Nephron progenitor cell (in vitro differentiated cells): ENCODE results near the gene PFAS.
A peak's percentile ranks its signal among the peaks of the same experiment; 100 is the strongest.

ENCODE experiments used
- DNase-seq: peaks from one replicate; pipeline ENCODE4 v3.0.0; 2021
- H3K27ac Mint-ChIP-seq: 2 replicates; pipeline ENCODE4 v1.8.0; 2021; ENCODE audit warnings: mild to moderate bottlenecking, moderate library complexity, mixed read lengths
- H3K27me3 Mint-ChIP-seq: 2 replicates; pipeline ENCODE4 v1.8.0; 2021; ENCODE audit warnings: mild to moderate bottlenecking, low read depth, mixed read lengths; ENCODE audit not compliant: poor library complexity
- H3K36me3 Mint-ChIP-seq: 2 replicates; pipeline ENCODE4 v1.8.0; 2021; ENCODE audit warnings: low read depth, mixed read lengths
- H3K4me1 Mint-ChIP-seq: 2 replicates; pipeline ENCODE4 v1.8.0; 2021; ENCODE audit warnings: mixed read lengths
- H3K4me3 Mint-ChIP-seq: 2 replicates; pipeline ENCODE4 v1.8.0; 2021; ENCODE audit warnings: mild to moderate bottlenecking, moderate library complexity, mixed read lengths
- H3K9me3 Mint-ChIP-seq: 2 replicates; pipeline ENCODE4 v1.8.0; 2021; ENCODE audit warnings: mild to moderate bottlenecking, moderate library complexity, mixed read lengths
- TF ChIP-seq, protein P1 (sequence below): fragments of 200-600 bp; sonication (generic); IDR thresholded peaks from 2 replicates; pipeline ENCODE4 v1.5.0; 2021; ENCODE audit warnings: antibody characterized with exemption

PFAS gene

DNA sequence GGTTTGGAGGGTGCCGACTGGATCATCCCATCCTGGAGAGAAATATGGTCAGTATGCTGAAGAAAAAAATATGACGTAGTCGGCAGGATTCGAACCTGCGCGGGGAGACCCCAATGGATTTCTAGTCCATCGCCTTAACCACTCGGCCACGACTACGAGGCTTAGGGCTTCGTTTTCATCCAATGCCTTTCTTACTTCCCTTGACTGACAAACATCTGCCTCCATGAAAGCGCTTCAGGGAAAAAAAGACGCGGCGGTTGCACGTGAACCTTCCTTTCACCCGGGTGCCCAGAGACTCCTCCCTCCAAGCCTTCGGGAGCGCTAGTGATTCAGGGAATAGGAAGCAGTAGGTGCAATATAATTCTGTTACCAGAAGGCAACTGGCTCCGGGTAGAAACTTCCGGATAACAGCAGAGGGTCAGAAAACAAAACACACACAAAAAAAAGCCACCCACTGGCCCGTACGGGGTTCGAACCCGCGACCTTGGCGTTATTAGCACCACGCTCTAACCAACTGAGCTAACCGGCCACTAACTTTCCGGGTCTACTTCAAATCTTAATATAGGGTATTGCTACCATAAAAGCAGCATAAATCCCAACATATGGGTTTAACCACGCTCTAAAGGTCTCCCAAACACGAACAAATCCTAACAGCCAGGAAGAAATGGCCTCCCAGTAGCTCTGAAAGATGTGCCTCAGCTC is 22.4 kb upstream of the PFAS start:
- Mint-ChIP-seq H3K9me3 (peaks cover 3% of the 10 kb centered on the region), H3K4me1 (peaks cover 34% of the 10 kb centered on the region), H3K4me3 (peak overlapping the region; percentile 87), H3K36me3 (peaks cover 35% of the 10 kb centered on the region), H3K27me3 (peaks cover 19% of the 10 kb centered on the region), H3K27ac (peak overlapping the region; percentile 97)
- peak; percentile 80 for DNase-seq
- TF ChIP-seq, protein P1, sequence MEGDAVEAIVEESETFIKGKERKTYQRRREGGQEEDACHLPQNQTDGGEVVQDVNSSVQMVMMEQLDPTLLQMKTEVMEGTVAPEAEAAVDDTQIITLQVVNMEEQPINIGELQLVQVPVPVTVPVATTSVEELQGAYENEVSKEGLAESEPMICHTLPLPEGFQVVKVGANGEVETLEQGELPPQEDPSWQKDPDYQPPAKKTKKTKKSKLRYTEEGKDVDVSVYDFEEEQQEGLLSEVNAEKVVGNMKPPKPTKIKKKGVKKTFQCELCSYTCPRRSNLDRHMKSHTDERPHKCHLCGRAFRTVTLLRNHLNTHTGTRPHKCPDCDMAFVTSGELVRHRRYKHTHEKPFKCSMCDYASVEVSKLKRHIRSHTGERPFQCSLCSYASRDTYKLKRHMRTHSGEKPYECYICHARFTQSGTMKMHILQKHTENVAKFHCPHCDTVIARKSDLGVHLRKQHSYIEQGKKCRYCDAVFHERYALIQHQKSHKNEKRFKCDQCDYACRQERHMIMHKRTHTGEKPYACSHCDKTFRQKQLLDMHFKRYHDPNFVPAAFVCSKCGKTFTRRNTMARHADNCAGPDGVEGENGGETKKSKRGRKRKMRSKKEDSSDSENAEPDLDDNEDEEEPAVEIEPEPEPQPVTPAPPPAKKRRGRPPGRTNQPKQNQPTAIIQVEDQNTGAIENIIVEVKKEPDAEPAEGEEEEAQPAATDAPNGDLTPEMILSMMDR: no peak

- Mint-ChIP-seq H3K4me1 (peaks cover 34% of the 10 kb centered on the region), H3K4me3 (peak overlapping the region; percentile 87), H3K27ac (peak overlapping the region; percentile 31), H3K9me3 (peaks cover 3% of the 10 kb centered on the region), H3K27me3 (peaks cover 18% of the 10 kb centered on the region), H3K36me3 (peaks cover 40% of the 10 kb centered on the region)
- TF ChIP-seq, protein P1: no peak
- no peak for DNase-seq
These were observed 21.9 kb upstream of the PFAS start for GRCh38 chr17:8227238-8227581.

DNA sequence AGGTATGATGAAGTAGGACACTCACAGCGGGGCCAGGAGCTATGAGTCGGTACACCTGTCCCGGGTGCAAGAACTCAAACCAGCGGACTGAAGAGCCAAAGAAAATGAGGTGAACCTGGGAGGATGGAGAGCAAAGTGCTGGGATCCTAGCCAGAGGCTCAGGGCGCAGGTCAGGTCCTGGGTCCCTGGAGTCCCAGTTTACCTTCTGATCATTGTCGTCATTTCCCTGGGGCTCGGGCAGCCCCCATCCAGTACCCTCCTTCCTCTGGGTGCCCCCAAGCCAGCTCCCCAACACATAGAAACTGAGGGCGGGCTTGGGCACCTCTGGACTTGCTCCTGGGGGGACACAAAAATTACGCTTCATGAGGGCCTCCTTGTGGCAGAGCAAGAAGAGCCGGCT is 17.4 kb upstream of the PFAS start:
- H3K4me3 Mint-ChIP-seq: no peak overlapping the region
- peaks cover 4% of the 10 kb centered on the region for H3K27me3 Mint-ChIP-seq
- no peak overlapping the region for H3K27ac Mint-ChIP-seq
- peaks cover 73% of the 10 kb centered on the region for H3K36me3 Mint-ChIP-seq
- TF ChIP-seq, protein P1: no peak
- H3K9me3 Mint-ChIP-seq: no peaks in the 10 kb centered on the region
- DNase-seq: no peak
- H3K4me1 Mint-ChIP-seq: peaks cover 10% of the 10 kb centered on the region

- Mint-ChIP-seq H3K9me3 (no peaks in the 10 kb centered on the region), H3K27ac (no peak overlapping the region), H3K27me3 (no peaks in the 10 kb centered on the region), H3K4me3 (no peak overlapping the region), H3K36me3 (peaks cover 73% of the 10 kb centered on the region), H3K4me1 (no peaks in the 10 kb centered on the region)
- TF ChIP-seq, protein P1: no peak
- DNase-seq: no peak
These were observed 14.5 kb upstream of the PFAS start for GRCh38 chr17:8234361-8235270.

DNA sequence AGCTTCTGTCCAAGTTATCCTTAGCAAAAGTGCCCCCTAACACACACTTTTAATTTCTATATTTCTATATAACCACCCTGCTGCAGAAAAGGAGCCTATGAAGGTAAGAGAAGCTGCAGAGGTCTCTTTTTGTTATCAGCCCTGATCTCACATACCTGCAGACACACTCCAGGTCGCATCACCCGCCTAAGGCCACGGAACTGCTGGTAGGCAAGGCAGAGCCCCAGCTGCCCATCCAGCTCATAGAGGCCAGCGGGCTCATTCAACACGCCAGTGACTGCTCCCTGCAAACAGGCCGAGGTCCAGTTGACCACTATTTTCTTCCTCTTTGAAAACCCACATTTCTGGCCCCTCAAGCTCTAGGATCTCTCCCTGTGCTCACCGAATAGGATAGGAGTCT is 13.4 kb upstream of the PFAS start:
- no peak overlapping the region for H3K4me3 Mint-ChIP-seq
- no peaks in the 10 kb centered on the region for H3K9me3 Mint-ChIP-seq
- no peaks in the 10 kb centered on the region for H3K4me1 Mint-ChIP-seq
- no peaks in the 10 kb centered on the region for H3K27me3 Mint-ChIP-seq
- TF ChIP-seq, protein P1: no peak
- no peak for DNase-seq
- H3K27ac Mint-ChIP-seq: peak overlapping the region; percentile 59
- H3K36me3 Mint-ChIP-seq: peaks cover 67% of the 10 kb centered on the region
